Stimulated activated CD8-positive, alpha-beta memory T cell treated with anti-CD3 and anti-CD28 coated beads, Interleukin-7, amount 100 ng/mL, for 4 hours (primary cell): Measurements from ENCODE around the gene SYPL1.

Source experiments
- DNase-seq, 2 donors: peaks; one replicate each; pipeline ENCODE4 v3.0.0-alpha.2; 2020; ENCODE audit warnings: low read depth in 2 of 2

The SYPL1 gene

GRCh38 chr7:106052681-106053080 lies 59.4 kb downstream of the SYPL1 start:
- no peak for DNase-seq

- no peak for DNase-seq
These were observed 61.4 kb downstream of the SYPL1 start for GRCh38 chr7:106050746-106051117.

GRCh38 chr7:106050002-106050745 lies 61.9 kb downstream of the SYPL1 start:
- no peak for DNase-seq

GRCh38 chr7:106049139-106049752 lies 62.9 kb downstream of the SYPL1 start:
- no peak for DNase-seq

- DNase-seq = no peak
These were observed 63.4 kb downstream of the SYPL1 start for GRCh38 chr7:106048706-106049020.

- DNase-seq = no peak
These were observed 64.0 kb downstream of the SYPL1 start for GRCh38 chr7:106047818-106048705.

GRCh38 chr7:106047184-106047583 lies 64.9 kb downstream of the SYPL1 start:
- DNase-seq = no peak

GRCh38 chr7:106045586-106045985 lies 66.5 kb downstream of the SYPL1 start:
- DNase-seq = no peak

- no peak for DNase-seq
These were observed 67.0 kb downstream of the SYPL1 start for GRCh38 chr7:106045139-106045538.

- DNase-seq = no peak
These were observed 69.9 kb downstream of the SYPL1 start for GRCh38 chr7:106042196-106042611.

- no peak for DNase-seq
These were observed 70.9 kb downstream of the SYPL1 start for GRCh38 chr7:106041140-106041717.
